Measurements from ENCODE around the gene DUSP14.
A peak's percentile ranks its signal among the peaks of the same experiment; 100 is the strongest.

The DUSP14 gene

GRCh38 chr17:37483311-37484039 lies 6.2 kb upstream of the DUSP14 start:
- DNase-seq (ENCODE audit: low read depth), result peak; percentile 20
- TF ChIP-seq CTCF (IDR thresholded peaks at IDR 0.05; ENCODE audit: insufficient read depth, low read depth, low read length, missing control alignments), result no peak
- H3K4me3 ChIP-seq (ENCODE audit: low read depth, low read length), result no peak overlapping the region

GRCh38 chr17:37485938-37486570 lies 3.6 kb upstream of the DUSP14 start:
- TF ChIP-seq CTCF (IDR thresholded peaks at IDR 0.05; ENCODE audit: insufficient read depth, low read depth, low read length, missing control alignments), result no peak
- H3K4me3 ChIP-seq (ENCODE audit: low read depth, low read length), result no peak overlapping the region
- no peak for DNase-seq (ENCODE audit: low read depth)

- peak; percentile 18 for DNase-seq (ENCODE audit: low read depth)
- H3K4me3 ChIP-seq (ENCODE audit: low read depth, low read length), result peak overlapping the region; percentile 97
- no peak for TF ChIP-seq CTCF (IDR thresholded peaks at IDR 0.05; ENCODE audit: insufficient read depth, low read depth, low read length, missing control alignments)
These were observed 1.6 kb upstream of the DUSP14 start for GRCh38 chr17:37488009-37488604.

GRCh38 chr17:37488607-37489196 lies 989 bp upstream of the DUSP14 start:
- H3K4me3 ChIP-seq (ENCODE audit: low read depth, low read length), result peak overlapping the region; percentile 97
- no peak for TF ChIP-seq CTCF (IDR thresholded peaks at IDR 0.05; ENCODE audit: insufficient read depth, low read depth, low read length, missing control alignments)
- peak; percentile 65 for DNase-seq (ENCODE audit: low read depth)

GRCh38 chr17:37490022-37490587 lies 414 bp downstream of the DUSP14 start:
- peak; percentile 83 for DNase-seq (ENCODE audit: low read depth)
- TF ChIP-seq CTCF (IDR thresholded peaks at IDR 0.05; ENCODE audit: insufficient read depth, low read depth, low read length, missing control alignments), result peak; percentile 54
- peak overlapping the region; percentile 92 for H3K4me3 ChIP-seq (ENCODE audit: low read depth, low read length)

GRCh38 chr17:37490638-37491614 lies 1.2 kb downstream of the DUSP14 start:
- DNase-seq (ENCODE audit: low read depth), result peak; percentile 61
- TF ChIP-seq CTCF (IDR thresholded peaks at IDR 0.05; ENCODE audit: insufficient read depth, low read depth, low read length, missing control alignments), result no peak

More at GRCh38 chr17:37490638-37491614, 1.2 kb downstream of the DUSP14 start:
- peak overlapping the region; percentile 92 for H3K4me3 ChIP-seq (ENCODE audit: low read depth, low read length)
